HepG2 (cell line): Measurements from ENCODE around the gene CCT5. TPM values are rescaled to one million over a fixed set of nuclear protein-coding genes. Genes with fewer than 3 reads are reported as not detected.

ENCODE experiments used
- CEBPG ChIP-seq: IDR thresholded peaks from 2 replicates; pipeline ENCODE4 v1.6.1; 2016
- GATAD2A ChIP-seq: IDR thresholded peaks from 2 replicates; pipeline ENCODE4 v1.6.1; 2016
- KLF13 ChIP-seq: sonication (generic); formaldehyde crosslinking; IDR thresholded peaks from 2 replicates; pipeline ENCODE4 v1.4.0; 2020; ENCODE audit warnings: mild to moderate bottlenecking, missing genetic modification reagents
- MAZ ChIP-seq, 2 experiments: sonication (generic) in 1 of 2; formaldehyde crosslinking in 1 of 2; IDR thresholded peaks; 2 replicates each; pipeline versions ENCODE4 v1.5.0 to v1.6.1; 2012 to 2020; ENCODE audit warnings: low read depth in 2 of 2, mild to moderate bottlenecking in 2 of 2, borderline replicate concordance in 1 of 2, improper control_type of control experiment in 1 of 2, low read length in 1 of 2, missing genetic modification reagents in 1 of 2, moderate library complexity in 1 of 2
- MNT ChIP-seq: fragments of 450-650 bp; IDR thresholded peaks from 2 replicates; pipeline ENCODE4 v1.6.1; 2016
- PAX8 ChIP-seq: sonication (generic); formaldehyde crosslinking; IDR thresholded peaks from 2 replicates; pipeline ENCODE4 v1.8.0; 2022; ENCODE audit warnings: mild to moderate bottlenecking, missing genetic modification reagents, borderline replicate concordance
- POLR2AphosphoS5 ChIP-seq: IDR thresholded peaks from 2 replicates; pipeline ENCODE4 v1.6.1; 2012; ENCODE audit warnings: low read depth, low read length
- RXRA ChIP-seq: sonication (generic); formaldehyde crosslinking; IDR thresholded peaks from 2 replicates; pipeline ENCODE4 v1.5.1; 2020; ENCODE audit warnings: missing genetic modification reagents
- SIN3A ChIP-seq: IDR thresholded peaks from 2 replicates; pipeline ENCODE4 v1.6.1; 2011; ENCODE audit warnings: low read depth, mild to moderate bottlenecking, control low read depth, low read length, borderline replicate concordance
- THAP7 ChIP-seq: sonication (generic); formaldehyde crosslinking; IDR thresholded peaks from 2 replicates; pipeline ENCODE4 v1.8.1; 2023; ENCODE audit warnings: mild to moderate bottlenecking, missing genetic modification reagents
- ZBTB10 ChIP-seq: sonication (generic); formaldehyde crosslinking; IDR thresholded peaks from 2 replicates; pipeline ENCODE4 v1.4.0; 2020; ENCODE audit warnings: missing genetic modification reagents, borderline replicate concordance
- ZBTB43 ChIP-seq: sonication (generic); formaldehyde crosslinking; conservative IDR thresholded peaks from 2 replicates; pipeline ENCODE4 v1.4.0; 2020; ENCODE audit warnings: missing genetic modification reagents
- ZFX ChIP-seq: sonication (generic); formaldehyde crosslinking; IDR thresholded peaks from 2 replicates; pipeline ENCODE4 v1.4.0; 2020; ENCODE audit warnings: mild to moderate bottlenecking, low read depth, missing genetic modification reagents, moderate library complexity
- ZNF160 ChIP-seq: sonication (generic); formaldehyde crosslinking; IDR thresholded peaks from 2 replicates; pipeline ENCODE4 v1.8.0; 2022; ENCODE audit warnings: mild to moderate bottlenecking, inconsistent platforms, missing genetic modification reagents
- ZNF33A ChIP-seq: sonication (generic); formaldehyde crosslinking; IDR thresholded peaks from 2 replicates; pipeline ENCODE4 v1.5.1; 2020; ENCODE audit warnings: missing genetic modification reagents, mild to moderate bottlenecking, moderate library complexity, borderline replicate concordance
- ZNF569 ChIP-seq: sonication (generic); formaldehyde crosslinking; IDR thresholded peaks from 2 replicates; pipeline ENCODE4 v1.5.0; 2020; ENCODE audit warnings: mild to moderate bottlenecking, missing genetic modification reagents, moderate library complexity, borderline replicate concordance
- ZNF670 ChIP-seq: sonication (generic); formaldehyde crosslinking; IDR thresholded peaks from 2 replicates; pipeline ENCODE4 v1.8.0; 2022; ENCODE audit warnings: mild to moderate bottlenecking, missing genetic modification reagents, borderline replicate concordance
- ZNF770 ChIP-seq: sonication (generic); formaldehyde crosslinking; IDR thresholded peaks from 2 replicates; pipeline ENCODE4 v1.5.0; 2020; ENCODE audit warnings: mild to moderate bottlenecking, missing genetic modification reagents
- ZNF816 ChIP-seq: sonication (generic); formaldehyde crosslinking; IDR thresholded peaks from 2 replicates; pipeline ENCODE4 v1.8.0; 2022; ENCODE audit warnings: missing genetic modification reagents, mild to moderate bottlenecking, borderline replicate concordance
- polyA plus RNA-seq, 8 experiments: library from polyadenylated mRNA; depleted of rRNA in 3 of 8; stranded (reverse) in 7 of 8; unstranded in 1 of 8; fragments of >200 nt; fragmentation: Illumina TruSeq in 4 of 8; extraction: Trizol in 4 of 8; gene quantifications; 2 replicates each; pipeline versions ENCODE4 v1.2.1 to v1.2.3, GENCODE V29; 2011 to 2016; ENCODE audit warnings: low read depth in 4 of 8, missing spikeins in 1 of 8, mixed read lengths in 1 of 8; ENCODE audit not compliant: insufficient read depth in 1 of 8
- total RNA-seq, 5 experiments: library from RNA; depleted of rRNA; stranded (reverse); fragments of >200 nt; fragmentation: Illumina TruSeq; extraction: Trizol; gene quantifications; 2 replicates each; pipeline ENCODE4 v1.2.3, GENCODE V29; 2016; ENCODE audit warnings: low read depth in 1 of 5

The CCT5 gene
- total and polyA plus RNA-seq, 2 of the 13 experiments (the other 11 are each of a cell fraction or from before 2014, with no cell fraction given), result 319 to 708 TPM

GRCh38 chr5:10307206-10308148 lies 57.4 kb downstream of the CCT5 start, which contains the start of gene CMBL (continued):
- TF ChIP-seq ZFX (CRISPR knock-in tag), result peak; percentile 95
- no peak for TF ChIP-seq ZNF569 (CRISPR knock-in tag)
- no peak for TF ChIP-seq ZNF160 (CRISPR knock-in tag)
- no peak for TF ChIP-seq MNT
- no peak for TF ChIP-seq MAZ (IDR thresholded peaks at IDR 0.05; ENCODE audit: borderline replicate concordance, low read depth, low read length)
- peak; percentile 86 for TF ChIP-seq MAZ (CRISPR knock-in tag; IDR thresholded peaks at IDR 0.05; ENCODE audit: low read depth)
- TF ChIP-seq GATAD2A (CRISPR knock-in tag), result no peak
- TF ChIP-seq ZNF770 (CRISPR knock-in tag), result peak; percentile 91
- no peak for TF ChIP-seq ZBTB10 (CRISPR knock-in tag)
- TF ChIP-seq CEBPG (CRISPR knock-in tag), result no peak
- no peak for TF ChIP-seq ZNF670 (CRISPR knock-in tag)
- no peak for TF ChIP-seq KLF13 (CRISPR knock-in tag)
- TF ChIP-seq THAP7, result no peak
- TF ChIP-seq POLR2AphosphoS5, result 0 out of 2 replicates have a peak, but pooled peaks have one; percentile 36
- no peak for TF ChIP-seq PAX8 (CRISPR knock-in tag)
- TF ChIP-seq RXRA (CRISPR knock-in tag), result peak; percentile 56; the same call in 1 of the 2 replicates
- TF ChIP-seq ZBTB43 (CRISPR knock-in tag), result no peak
- no peak for TF ChIP-seq ZNF33A (CRISPR knock-in tag)
- TF ChIP-seq SIN3A, result no peak
- TF ChIP-seq ZNF816 (CRISPR knock-in tag), result no peak
